Coronary artery (tissue), 2 donors: ENCODE results near the gene MAB21L4.

Experiments
- DNase-seq: peaks from one replicate; pipeline ENCODE4 v3.0.0-alpha.2; 2017; ENCODE audit warnings: low spot score
- H3K27ac ChIP-seq, 2 donors: fragments of 200-600 bp; sonication (generic); one replicate each; pipeline ENCODE4 v1.5.1; 2016 to 2019
- H3K4me3 ChIP-seq: fragments of 200-600 bp; sonication (generic); 2 replicates; pipeline ENCODE4 v1.5.1; 2016; ENCODE audit warnings: mild to moderate bottlenecking, moderate library complexity
- CTCF ChIP-seq: fragments of 200-600 bp; sonication (generic); IDR thresholded peaks from one replicate; pipeline ENCODE4 v1.5.1; 2019; ENCODE audit warnings: antibody characterized with exemption

MAB21L4 gene

GRCh38 chr2:240857039-240858008 is 38.6 kb downstream of the MAB21L4 start:
- DNase-seq = no peak

GRCh38 chr2:240856151-240856980 is 39.6 kb downstream of the MAB21L4 start:
- no peak for TF ChIP-seq CTCF
- DNase-seq = peak; percentile 67
- no peak overlapping the region for H3K27ac ChIP-seq
- no peak overlapping the region for H3K4me3 ChIP-seq

More at GRCh38 chr2:240857039-240858008, 38.6 kb downstream of the MAB21L4 start:
- Histone ChIP-seq H3K27ac (no peak overlapping the region), H3K4me3 (no peak overlapping the region)
- TF ChIP-seq CTCF = no peak

GRCh38 chr2:240855670-240856069 is 40.3 kb downstream of the MAB21L4 start:
- TF ChIP-seq CTCF = no peak
- Histone ChIP-seq H3K27ac (no peak overlapping the region), H3K4me3 (no peak overlapping the region)
- DNase-seq = no peak

- Histone ChIP-seq H3K4me3 (no peak overlapping the region), H3K27ac (no peak overlapping the region)
- DNase-seq = no peak
- no peak for TF ChIP-seq CTCF
Measured at GRCh38 chr2:240852671-240853314, 43.2 kb downstream of the MAB21L4 start.

- H3K27ac ChIP-seq = no peak overlapping the region
- no peak overlapping the region for H3K4me3 ChIP-seq
- DNase-seq = peak; percentile 89
- peak; percentile 96 for TF ChIP-seq CTCF
Measured at GRCh38 chr2:240851078-240851991, 44.6 kb downstream of the MAB21L4 start.

- no peak overlapping the region for H3K4me3 ChIP-seq
- TF ChIP-seq CTCF = no peak
- no peak overlapping the region for H3K27ac ChIP-seq
- no peak for DNase-seq
Measured at GRCh38 chr2:240850756-240851077, 45.2 kb downstream of the MAB21L4 start.
